ENCODE data around the gene FAXC.

FAXC gene

DNA sequence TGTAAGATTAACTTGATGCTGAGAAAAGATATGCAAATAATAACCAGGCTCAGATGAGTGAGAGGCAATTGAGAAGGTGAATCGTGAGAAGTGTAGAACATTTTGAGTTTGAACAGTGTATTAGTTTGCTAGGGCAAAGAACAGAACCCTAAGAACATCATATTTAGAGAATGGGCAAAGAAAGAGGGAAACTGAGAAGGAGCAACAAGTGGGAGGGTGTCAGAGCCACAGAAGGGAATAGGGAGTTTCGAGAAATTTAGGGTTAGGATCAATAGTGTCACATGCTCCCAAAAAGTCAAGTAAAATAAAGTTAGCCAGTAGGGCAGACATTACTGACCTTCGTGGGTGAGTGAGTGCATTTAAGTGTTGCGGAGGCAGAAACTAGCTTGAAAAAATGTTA, 5.5 kb upstream of the FAXC start:
- H3K27ac ChIP-seq = no peak overlapping the region
- H3K4me3 ChIP-seq = no peak overlapping the region
- no peak for DNase-seq (ENCODE audit: low spot score)
- TF ChIP-seq, protein P1, sequence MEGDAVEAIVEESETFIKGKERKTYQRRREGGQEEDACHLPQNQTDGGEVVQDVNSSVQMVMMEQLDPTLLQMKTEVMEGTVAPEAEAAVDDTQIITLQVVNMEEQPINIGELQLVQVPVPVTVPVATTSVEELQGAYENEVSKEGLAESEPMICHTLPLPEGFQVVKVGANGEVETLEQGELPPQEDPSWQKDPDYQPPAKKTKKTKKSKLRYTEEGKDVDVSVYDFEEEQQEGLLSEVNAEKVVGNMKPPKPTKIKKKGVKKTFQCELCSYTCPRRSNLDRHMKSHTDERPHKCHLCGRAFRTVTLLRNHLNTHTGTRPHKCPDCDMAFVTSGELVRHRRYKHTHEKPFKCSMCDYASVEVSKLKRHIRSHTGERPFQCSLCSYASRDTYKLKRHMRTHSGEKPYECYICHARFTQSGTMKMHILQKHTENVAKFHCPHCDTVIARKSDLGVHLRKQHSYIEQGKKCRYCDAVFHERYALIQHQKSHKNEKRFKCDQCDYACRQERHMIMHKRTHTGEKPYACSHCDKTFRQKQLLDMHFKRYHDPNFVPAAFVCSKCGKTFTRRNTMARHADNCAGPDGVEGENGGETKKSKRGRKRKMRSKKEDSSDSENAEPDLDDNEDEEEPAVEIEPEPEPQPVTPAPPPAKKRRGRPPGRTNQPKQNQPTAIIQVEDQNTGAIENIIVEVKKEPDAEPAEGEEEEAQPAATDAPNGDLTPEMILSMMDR (IDR thresholded peaks at IDR 0.05) = no peak

DNA sequence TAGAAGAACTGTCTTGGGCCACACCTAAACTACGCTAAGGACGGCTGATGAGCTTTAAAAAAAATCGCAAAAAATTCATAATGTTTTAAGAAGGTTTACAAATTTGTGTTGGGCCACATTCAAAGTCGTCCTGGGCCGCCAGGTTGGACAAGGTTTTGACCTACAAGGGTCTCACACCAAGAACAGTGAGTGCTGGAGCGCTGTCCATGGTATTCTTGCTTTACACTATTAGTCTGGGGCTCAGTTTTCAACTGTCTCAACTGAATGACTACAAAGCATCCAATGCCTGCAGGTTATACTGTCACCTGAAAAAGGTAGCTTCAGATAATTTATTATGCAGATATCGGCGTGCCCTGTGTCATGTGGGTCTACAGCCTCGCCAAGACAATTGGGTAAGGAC, 3.7 kb upstream of the FAXC start:
- Histone ChIP-seq H3K27ac (no peak overlapping the region), H3K4me3 (no peak overlapping the region)
- TF ChIP-seq, protein P1 (IDR thresholded peaks at IDR 0.05) = no peak
- DNase-seq (ENCODE audit: low spot score) = no peak

- no peak overlapping the region for H3K27ac ChIP-seq
- H3K4me3 ChIP-seq = no peak overlapping the region
- TF ChIP-seq, protein P1 (IDR thresholded peaks at IDR 0.05) = no peak
- no peak for DNase-seq (ENCODE audit: low spot score)
Observed at GRCh38 chr6:99350573-99350972, 1.1 kb upstream of the FAXC start.

DNA sequence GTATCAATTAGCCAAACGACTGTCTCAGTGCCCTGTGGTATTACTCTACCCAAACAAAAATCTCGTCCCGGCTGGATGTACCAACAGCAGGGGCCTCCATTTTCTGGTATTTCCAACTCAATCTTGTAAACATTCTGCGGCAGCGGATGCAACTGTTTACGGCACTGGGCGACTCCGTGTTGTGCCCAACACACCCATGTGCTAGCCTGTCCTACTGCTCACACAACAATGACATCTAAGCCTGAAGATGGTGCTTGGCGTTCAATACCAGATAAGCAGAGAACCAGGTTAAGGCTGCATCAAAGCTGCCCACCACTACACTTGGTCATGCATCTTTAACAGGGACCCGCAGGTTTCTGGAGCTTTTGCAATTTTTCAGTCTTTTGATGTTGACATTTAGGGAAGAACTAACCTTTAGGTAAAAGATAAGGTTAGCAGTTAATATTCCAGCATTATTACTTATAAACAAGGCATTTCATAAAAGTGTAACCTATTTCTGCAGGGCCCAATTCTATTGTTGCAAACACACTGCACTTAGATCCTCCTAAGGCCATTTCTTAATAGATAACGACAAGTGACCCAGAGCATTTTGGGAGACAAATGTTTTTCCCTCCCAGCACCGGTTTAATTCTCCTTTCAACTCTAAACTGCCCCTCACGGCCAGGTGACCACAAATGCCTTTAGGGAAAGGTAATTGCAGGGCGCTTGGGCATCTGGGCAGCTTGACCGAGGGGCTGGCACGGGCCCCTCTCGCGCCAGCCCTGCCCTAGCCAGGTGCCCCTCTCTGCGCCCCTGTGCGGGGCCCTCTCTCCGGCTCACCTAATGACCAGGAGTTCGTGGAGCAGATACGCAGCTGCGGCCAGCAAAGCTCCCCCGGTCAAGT, 945 bp downstream of the FAXC start:
- TF ChIP-seq, protein P1 (IDR thresholded peaks at IDR 0.05) = no peak
- peak overlapping the region; percentile 20 to 82 for H3K27ac ChIP-seq
- no peak for DNase-seq (ENCODE audit: low spot score)
- peak overlapping the region; percentile 91 for H3K4me3 ChIP-seq

- TF ChIP-seq, protein P1 (IDR thresholded peaks at IDR 0.05) = no peak
- no peak for DNase-seq (ENCODE audit: low spot score)
- H3K4me3 ChIP-seq = no peak overlapping the region
- no peak overlapping the region for H3K27ac ChIP-seq
Observed at GRCh38 chr6:99347804-99348203, 1.7 kb downstream of the FAXC start.

DNA sequence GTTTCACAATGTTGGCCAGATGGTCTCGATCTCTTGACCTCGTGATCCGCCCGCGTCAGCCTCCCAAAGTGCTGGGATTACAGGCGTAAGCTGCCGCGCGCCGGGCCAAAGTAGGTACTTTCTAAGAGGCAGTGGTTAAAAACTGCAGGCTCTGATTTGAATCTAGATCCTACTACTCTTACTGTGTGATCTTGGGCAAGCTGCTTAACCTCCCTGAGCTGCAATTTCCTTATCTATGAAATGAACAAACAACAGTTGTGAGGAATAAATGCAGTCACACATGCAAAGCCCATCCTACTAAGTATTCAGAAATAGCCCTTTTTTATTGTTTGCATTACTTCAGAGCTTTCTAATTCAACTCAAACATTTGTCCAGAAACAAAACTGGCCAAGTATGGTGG, 2.9 kb downstream of the FAXC start:
- TF ChIP-seq, protein P1 (IDR thresholded peaks at IDR 0.05) = no peak
- H3K4me3 ChIP-seq = no peak overlapping the region
- DNase-seq (ENCODE audit: low spot score) = no peak
- H3K27ac ChIP-seq = no peak overlapping the region

DNA sequence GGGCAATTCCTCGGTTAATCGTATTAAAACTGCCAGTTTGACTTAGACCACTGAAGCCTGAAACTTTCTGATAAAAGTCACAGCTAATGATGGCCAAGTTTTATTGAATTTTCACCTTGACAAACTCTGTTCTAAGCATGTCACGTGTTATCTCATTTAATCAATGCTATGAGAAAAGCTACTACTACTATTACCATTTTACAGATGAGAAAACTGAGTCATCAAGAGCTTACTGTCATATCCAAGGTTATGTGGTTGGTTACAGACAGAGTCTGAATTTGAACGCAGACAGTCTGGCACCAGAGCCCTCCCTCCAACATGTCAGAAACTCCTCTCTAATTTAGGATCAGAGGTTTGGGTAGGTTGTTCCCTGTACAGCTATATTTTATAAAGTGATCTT, 4.3 kb downstream of the FAXC start:
- Histone ChIP-seq H3K4me3 (no peak overlapping the region), H3K27ac (no peak overlapping the region)
- TF ChIP-seq, protein P1 (IDR thresholded peaks at IDR 0.05) = no peak
- no peak for DNase-seq (ENCODE audit: low spot score)

Data from coronary artery (tissue), 2 donors.